ENCODE measurements around the gene LANCL1.
A peak's percentile ranks its signal among the peaks of the same experiment; 100 is the strongest.

LANCL1 gene, protein sequence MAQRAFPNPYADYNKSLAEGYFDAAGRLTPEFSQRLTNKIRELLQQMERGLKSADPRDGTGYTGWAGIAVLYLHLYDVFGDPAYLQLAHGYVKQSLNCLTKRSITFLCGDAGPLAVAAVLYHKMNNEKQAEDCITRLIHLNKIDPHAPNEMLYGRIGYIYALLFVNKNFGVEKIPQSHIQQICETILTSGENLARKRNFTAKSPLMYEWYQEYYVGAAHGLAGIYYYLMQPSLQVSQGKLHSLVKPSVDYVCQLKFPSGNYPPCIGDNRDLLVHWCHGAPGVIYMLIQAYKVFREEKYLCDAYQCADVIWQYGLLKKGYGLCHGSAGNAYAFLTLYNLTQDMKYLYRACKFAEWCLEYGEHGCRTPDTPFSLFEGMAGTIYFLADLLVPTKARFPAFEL

DNA sequence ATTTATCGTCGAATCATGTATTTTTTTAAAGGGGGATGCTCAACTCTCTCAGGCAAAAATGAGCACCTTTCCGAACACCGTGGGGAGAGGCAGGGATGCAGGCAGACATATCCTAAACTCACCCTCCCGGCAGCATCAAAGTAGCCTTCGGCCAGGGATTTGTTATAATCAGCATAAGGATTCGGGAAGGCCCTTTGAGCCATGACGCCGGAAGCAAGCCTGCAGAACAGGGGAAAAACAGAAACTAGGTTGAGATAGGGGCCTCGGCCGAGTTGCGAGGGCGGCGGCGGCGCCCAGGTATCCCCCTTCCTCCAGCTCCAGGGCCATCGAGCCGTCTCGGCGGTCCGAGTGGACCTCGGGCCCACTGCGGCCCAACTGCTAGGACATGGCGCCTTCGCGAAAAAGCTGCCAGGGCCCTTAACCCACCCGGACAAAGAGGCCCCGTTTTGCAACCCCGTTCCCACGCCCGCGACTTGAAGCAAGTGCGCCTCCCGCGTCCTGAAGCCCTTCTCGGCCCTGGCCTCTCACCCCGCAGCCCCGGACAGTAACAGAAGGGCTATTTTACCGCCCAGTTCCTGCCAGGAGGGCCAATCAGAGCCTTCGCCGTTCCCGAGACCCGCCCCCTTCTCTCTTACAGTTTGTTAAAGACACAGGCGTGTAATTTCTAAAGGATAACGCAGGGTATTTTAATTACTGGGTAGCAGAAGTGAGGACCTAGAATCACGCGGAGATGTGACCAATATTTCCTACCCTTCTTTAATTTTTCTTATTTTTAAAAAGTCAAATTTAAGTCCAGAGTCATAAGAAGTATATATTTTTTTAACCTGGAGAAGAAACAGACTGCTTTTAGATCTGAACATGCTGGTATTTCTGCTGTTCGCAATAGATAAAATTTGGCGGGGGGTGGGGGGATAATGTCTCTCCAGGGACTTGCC is at the start of gene LANCL1:
Gene LANCL1 (minus strand): TSS at position 566 of the 935 bp plus-strand sequence. CDS start 363 bp downstream, at position 203.
- peak; percentile 61 for DNase-seq

DNA sequence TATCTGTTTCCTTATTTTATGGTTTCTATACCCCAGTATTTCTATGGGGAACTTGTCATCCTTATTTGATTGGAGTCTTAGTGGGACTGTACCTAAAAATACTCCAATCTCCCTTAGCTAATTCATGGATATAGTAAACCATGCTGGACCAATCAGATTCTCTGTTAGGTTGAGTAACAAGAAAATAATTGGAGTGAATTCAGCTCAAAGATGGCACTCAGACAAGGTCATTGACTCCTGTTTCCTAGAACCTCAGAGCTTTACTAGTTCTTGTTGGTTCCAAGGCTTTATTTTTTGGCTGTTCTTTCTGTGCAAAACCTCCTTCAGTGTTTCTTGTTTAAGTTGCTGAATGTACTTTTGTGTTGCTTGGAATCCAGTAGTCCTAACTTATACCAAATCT is 48.0 kb upstream of the LANCL1 start:
- DNase-seq: no peak

DNA sequence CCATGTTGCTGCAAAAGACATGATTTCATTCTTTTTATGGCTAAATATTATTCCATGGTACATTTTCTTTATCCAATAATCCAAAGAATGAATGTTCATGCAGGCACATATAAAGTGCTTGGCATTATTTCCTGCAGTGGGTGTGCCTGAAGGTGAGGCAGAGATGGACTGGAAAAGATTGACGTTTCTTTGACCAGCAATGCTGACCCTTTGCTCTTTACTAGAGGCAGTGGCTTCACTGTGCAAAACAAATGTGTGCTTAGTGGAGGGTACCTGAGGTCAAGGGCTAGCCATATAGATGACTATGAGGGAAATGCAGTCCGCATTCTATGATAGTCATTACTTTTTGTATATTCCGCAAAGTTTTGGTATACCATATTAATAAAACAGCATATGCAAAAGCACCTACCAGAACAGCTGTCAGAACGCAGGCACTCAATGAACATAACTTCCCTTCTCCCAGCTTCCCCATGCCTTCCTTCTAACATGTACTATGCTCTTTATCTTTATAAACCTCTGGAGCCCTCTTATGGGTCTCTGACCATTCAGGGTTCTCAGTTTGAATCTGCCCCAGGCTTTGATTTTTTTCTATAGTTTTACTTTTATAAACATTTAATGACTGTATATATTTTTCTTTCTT is 47.2 kb upstream of the LANCL1 start:
- no peak for DNase-seq

DNA sequence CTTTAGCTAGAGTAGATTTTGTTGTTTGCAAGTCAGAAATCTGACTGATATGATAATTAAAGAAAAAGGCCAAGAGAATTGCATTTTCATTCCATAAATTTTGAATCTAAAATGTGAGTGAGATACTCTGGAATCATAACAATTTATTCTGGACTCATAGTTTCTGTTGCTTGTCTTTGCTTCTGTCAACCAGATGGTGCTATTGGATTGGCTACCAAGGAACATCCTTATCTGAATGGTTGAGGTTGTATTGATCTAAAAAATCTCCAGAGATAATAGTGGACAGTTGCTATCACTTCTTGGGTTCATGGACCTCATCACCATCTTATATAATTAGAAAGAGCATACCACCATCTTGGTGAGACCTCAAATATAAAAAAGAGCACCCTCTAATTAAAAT is 45.8 kb upstream of the LANCL1 start:
- no peak for DNase-seq

DNA sequence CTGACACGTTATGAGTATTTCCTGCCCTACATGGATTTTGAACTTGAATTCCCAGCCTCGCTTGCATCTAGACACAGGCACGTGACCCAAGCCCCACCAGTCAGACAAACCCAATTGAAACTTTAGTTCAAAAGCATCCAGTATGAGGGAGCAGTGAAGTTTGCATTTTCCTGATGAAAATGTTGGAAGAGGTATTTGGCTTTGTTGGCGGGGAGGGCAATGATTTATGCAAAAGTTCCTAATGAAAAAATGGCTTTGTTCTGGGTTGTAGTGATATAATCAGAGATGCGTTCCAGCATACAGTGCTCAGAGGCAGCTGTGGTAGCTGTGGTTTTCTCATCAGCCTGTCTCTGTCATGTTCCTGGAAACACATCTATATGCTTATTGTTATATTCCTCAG is 43.0 kb upstream of the LANCL1 start:
- no peak for DNase-seq

DNA sequence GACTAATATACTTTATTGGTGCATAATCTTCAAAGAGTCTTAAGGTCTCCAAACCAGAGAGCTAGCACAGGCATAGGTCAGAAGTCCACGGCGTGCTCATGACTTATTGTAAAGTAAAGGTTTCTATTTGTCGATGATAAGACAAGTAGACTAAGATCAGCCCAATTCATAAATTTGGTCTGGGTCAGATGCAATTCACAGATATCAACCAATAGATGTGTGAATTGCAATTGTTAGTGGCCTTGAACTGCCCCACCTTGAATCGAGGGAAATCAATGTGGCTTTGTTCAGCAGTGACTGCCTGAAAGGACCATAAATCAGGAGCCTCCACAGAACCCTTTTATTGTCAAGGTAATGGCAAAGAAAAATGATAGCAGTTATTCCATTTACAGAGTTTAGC is 40.7 kb upstream of the LANCL1 start:
- DNase-seq: no peak

DNA sequence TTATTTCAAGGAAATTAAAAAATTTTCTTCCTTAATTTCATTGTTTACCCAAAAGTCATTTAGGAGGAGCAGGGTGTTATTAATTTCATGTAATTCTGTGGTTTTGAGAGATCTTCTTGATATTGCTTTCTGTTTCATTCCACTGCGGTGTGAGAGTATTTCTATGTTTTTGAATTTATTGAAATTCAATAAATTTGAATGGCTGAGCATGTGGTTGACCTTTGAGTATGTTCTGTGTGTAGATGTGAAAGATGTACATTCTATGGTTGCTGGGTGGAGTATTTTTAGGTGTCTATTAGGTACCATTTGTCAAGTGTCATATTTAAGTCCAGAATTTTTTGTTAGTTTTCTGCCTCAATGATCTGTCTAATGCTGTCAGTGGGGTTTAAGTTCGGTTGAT is 39.4 kb upstream of the LANCL1 start:
- DNase-seq: no peak

DNA sequence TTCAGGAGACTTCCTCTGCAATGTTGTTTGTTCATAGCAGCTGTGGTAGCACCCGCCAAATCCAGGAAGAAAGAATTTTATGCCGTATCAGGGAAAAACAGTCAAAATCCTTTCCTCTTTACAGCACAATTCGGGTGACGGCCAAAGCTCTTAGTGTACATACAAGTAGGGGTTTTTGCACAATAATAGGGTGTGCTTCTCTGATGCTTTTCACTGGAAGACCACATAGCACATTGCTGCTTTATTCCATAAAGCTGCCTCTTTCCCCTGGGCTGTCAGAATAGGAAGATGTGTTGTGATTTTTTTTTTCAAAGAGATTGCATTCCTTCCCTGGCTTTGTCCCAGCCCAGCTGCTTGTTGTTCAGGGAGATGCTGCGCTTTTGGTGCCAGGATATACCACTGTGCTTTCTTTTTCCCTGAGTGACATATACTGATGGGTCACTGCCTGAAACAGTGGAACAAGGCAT is 27.2 kb upstream of the LANCL1 start:
- no peak for DNase-seq

DNA sequence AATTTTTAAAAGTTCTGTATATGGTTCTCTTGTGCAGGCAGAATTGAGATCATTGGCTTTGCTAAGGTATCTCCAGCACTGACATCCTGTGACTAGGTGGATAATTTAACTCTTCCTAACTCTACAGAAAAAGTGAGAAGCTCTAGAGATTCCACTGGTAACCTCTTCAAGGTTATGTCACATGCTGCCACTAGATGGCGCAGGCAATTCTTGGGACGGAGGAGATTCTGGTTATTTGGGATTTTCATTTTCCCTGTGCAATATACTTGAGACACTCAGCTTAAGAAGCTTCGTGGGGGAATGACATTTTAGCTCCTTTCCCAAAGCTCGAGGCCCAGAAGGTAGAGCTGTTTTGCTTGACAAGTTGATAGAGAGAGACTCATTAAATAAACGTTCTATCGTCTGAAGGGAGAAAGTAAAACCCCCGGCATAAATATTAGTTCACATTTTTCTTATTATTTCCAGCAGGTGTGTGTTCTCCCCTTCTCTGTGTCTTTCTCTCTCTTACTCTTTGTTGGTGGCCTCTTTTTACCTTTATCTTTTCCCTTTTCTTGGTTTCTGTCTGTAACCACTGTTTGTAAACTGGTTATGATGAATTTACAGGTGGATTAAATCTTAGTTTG is 26.6 kb upstream of the LANCL1 start:
- no peak for DNase-seq

DNA sequence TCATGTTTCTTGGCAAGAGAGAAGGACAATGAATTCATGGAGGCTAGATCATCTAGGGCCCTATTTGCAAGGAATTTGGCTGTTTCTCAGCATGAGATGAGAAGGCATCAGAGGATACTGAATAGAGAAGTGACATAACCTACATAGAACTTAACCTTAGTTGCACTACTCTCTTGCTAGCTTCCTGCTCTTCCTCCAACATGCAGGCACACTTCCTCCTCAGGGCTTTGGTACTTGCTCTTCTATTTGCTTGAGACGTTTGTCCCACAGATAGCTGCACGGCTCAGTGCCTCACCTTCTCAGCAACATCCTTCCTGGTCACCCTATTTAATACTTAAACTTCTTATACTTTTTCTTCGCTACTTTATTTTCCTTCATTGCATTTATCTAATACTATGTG is 20.0 kb upstream of the LANCL1 start:
- no peak for DNase-seq

DNA sequence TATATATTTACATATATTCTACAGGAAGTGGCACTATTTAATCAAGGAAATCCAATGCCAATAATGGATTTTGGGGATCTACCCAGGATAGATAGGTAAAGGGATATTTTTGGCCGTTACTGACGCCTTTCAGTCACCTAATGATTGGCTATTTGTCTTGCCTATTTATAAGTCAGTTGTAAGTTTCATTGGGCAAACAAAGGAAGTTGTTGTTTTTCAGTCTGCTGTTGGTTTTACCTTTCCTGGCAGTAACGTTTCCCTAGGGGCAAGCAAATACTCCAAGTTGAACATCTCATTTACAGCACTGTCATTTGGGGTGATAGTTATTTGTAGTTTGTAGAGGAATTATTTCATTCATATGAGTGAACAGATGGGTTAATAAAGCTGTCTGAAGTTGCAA is 17.0 kb upstream of the LANCL1 start:
- no peak for DNase-seq

DNA sequence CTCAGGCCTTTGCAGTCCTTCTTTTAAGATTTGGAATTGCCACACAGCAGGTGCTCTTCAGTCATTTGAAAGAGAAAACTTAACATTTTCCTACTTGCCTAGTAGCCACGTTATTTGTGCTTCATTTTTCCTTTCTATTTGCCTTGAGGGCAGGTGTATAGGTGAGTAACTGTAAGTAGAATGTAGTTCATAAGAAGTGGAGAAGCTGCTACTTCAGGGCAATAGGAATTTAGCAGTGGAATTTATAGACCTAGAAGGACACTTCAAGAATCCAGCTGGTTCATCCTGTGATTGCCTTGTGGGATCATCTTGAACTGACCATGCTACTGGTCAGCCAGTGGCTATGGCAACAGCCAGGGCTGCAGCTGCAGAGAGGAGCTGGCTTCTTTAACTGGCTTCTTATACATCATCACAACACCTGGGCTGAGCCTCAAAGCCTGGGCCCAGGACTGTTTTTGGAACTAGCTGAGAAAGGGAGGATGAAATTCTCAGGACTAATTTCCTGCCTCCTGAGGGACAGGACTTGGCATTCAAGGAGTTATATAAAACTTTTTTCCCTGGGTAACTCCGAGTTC is 5.1 kb upstream of the LANCL1 start:
- DNase-seq: no peak

DNA sequence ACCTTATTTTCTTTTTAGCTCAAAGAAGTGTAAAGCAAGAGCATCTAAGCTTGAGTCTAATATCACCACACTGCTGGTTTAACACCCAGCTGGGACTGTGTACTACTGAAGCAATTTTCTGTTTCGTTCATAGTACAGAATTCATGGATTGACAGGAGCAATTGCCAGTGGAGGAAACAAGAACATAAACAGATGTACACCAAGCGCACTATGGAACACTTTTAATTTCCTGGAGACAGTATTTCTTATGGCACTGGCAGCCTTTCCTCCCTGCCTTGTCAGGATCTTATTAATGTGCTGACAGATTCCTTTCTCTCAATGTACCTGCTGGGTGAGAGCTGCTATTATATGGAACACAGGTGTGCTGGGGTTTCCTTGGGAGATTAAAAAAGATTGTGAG is 4.2 kb upstream of the LANCL1 start:
- no peak for DNase-seq

DNA sequence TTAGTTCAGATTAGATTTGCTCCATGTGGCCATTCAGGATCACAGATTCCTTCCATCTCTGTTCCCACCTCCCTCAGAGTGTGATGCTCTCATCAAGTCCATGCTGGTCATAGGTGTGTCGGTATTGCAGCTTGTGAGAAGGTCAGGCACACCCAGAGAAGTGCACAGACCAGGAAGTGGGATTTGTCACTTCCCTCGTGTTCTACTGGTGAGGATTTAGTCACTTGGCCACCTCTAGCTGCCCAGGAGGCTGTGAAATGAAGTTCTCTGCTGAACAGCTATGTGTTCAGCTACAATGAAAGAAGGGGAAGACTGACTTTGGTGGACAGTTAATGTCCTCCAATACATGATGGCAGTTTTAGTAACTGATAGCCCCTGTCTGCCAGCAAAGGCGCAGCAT is 3.5 kb upstream of the LANCL1 start:
- DNase-seq: no peak

DNA sequence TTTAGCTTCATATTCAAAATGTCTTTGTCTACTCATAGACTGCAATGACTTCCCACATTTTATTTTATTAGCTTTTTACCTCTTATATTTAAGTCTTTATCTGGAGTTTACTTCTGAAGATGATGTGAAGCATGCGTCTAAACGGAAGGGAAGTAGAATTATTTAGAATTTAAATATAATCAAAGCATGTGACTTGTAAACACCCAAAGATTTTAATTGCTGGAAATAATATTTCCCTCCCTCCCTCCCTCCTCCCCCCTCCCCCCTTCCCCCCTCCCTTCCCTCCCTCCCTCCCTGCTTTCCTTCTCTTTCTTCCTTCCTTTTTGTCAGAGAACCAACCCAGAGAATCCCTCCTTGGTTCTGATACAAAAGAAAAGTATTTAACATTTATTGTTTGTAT is 2.1 kb upstream of the LANCL1 start:
- no peak for DNase-seq

DNA sequence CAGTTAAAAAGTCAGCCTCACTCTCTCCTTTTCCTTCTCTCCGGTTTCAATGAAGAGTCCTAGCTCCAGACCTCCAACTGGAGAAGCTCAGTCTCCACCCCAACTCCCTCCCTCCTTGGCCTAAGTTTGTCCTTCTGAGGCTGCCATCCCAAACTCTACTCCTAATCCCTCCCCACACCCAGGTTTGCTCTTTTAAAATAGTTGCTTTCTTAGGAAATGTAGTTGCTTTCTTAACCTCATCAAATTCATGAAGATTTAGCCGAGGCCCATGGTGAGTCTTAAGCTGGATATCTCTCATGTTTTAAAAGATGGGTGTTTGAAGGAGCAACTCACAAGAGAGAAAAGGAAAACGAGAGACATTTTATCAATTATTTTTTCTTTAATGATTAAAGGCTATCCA is 937 bp upstream of the LANCL1 start:
- no peak for DNase-seq

DNA sequence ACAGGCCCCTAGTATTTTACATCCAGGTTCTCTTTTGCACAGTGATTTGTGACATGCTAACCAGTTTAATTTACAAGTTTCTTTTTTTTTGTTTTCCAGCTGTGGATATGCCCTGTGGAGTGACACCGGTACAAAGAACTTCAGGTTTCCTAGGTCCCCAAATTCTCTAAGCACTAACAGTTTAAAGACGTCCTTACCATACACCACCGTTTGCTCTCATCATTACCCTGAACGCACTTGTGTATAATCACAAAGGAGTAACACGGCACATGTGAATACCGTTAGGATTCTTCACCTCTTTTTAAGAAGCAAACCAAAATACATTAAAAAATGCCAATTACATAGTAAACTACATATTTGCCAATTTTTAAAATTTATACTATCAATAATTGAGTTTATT is 853 bp downstream of the LANCL1 start:
- DNase-seq: no peak

DNA sequence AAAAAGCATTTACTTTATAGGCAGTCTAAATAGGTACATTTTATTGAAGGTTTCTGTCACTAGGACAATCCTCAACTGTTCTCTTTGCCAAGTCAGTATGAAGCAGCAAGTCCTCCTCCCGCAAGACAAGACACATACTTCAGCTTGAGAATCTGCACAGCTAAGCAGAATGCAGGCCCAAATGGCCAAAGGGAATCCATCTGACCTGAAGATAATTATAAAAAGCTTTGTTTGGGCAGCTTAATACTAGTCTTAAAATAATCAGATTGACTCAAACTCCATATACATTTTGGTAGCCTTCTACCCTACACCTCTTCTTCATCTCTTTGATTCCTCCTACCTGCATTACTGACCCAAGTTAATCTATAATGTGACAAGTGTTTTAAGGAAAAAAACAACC is 1.8 kb downstream of the LANCL1 start:
- no peak for DNase-seq

DNA sequence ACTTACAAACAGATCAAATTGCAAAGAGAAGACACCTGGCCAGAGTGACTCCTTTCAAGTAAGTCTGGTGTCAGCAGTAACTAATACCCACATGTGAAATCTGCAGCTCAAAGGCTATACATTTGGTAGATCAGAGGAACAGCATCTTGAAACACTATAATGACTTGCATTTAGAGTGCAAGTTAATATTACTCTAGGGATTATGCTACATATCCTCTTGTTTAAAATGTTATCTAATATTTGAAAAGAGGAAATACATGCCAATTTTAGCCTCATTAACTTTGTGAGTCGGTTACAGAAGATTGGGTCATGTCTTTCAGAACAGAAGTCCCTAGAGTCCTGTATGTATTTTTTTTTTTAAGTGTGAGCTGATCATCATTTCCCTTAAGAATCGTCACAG is 15.2 kb downstream of the LANCL1 start:
- DNase-seq: no peak

DNA sequence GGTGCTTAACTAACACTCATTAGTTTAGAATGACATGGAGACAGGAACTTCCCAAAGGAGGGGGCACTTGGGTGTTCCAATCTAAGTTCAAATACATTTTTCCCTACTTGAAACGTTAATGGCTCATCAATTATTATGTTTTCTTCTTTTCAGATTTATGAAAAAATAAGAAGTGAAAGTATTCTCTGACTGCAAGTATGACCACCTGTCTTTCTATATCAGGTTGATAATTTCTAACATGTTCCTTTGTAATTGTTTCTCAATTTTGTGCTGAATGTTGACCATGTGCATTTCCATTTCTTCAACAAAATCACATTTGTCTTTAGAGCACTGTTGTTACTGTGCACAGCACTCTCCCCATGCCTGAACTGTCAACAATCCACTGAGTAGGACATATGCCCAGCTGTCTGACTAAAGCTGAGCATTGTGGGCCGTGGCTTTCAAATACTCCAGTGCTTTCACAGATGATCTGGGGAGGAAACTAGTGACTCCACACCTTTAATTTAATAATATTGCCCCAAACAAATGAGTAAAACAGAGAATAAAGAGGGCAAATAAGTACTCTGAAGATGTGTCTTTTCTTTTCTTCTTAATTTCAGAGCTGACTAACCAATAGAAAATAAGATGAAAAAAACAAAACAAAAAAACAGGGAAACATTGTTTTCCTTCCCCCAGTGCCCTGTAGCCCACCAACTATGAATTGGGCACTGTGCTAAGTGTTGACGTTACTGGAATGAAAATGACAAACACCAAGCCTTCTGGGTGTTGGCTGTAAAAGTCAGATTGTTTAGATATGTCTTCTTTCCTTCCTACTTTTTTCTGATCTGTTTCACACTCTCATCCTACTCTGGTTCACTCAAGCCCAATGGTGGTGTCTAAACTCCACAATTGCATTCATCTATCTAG is 16.0 kb downstream of the LANCL1 start:
- DNase-seq: no peak

DNA sequence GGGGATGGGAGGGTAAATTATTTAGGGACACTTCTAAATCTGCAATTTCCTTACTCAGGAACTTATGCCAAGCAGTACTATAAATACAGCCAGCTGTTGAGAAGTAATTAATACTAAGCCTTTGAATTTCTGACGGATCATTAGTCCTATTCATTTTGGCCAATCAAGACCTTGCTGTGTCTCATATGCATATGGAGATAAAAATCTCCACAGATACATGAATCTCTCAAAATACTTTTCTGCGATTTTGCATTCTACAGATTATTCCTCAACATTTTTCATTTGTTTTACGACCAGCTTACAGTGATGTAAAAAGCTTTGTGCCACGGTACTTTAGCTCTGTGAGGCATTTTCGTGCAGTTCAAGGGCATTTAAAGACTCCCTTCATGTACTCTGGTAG is 16.7 kb downstream of the LANCL1 start:
- no peak for DNase-seq

DNA sequence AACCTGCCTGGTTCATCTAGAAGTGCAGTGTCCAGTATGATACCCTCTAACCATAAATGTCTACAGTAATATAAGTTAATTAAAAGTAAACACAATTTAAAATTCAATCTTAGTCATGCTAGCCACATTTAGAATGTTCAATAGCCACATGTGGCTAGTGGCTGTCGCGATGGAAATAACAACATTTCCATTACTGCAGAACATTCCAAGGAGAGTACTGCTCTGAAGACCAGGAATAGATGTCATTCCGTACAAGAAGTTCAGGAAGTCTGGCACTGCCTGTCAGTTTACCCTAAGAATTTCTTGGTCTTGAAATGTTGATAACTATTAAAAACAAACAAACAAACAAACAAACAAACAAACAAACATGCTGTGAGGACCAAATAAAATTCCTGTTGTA is 17.2 kb downstream of the LANCL1 start:
- no peak for DNase-seq

All from activated CD4-positive, alpha-beta T cell treated with anti-CD3 and anti-CD28 coated beads for 1 hour (primary cell).